GM20431 (cell line): ENCODE data around the gene KCNK5.

Source experiments
- in situ Hi-C: fragments of 300-500 bp; cut with MseI, MboI; formaldehyde crosslinking; loops from one replicate; pipeline ENCODE4 v1.15.0; 2020; ENCODE audit warnings: low sequenced_read_pairs; ENCODE audit not compliant: unreplicated experiment

The KCNK5 gene

DNA sequence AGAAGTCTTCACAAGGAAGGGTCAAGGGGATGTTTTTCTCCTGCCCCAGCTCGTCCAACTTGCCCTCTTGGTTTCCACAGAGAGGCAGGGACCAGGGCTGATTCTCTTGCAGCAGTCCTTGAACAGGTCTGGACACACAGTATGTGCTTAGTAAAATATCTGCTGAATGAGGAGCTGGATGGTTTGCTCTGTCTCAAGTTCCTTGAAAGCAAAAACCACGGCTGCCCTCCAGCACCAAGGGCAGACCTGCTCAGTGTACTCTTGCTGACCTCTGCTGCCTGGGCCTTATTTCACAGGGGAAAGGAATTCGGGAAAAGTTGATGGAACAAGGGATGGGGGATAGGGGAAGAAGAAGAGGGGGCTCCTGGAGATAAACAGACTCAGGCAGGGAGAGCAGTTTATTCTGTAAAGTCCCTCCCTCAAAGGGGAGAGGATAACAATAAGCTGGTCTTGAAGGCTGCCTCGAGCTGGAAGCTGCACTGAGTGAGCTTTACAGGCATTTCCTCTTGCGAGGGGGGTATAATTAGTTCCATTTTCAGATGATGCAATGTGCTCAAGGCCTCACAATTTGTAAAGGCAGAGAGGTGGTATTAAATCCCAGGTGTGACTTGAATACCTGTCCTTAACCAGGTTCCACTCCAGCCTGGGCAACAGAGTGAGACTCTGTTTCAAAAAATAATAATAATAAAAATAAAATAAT is 10.3 kb downstream of the KCNK5 start:
- in situ Hi-C loops = no loop called here

GRCh38 chr6:39217177-39217864 is 12.0 kb downstream of the KCNK5 start:
- in situ Hi-C loops = no loop called here

GRCh38 chr6:39215640-39216158 is 13.6 kb downstream of the KCNK5 start:
- in situ Hi-C loops = no loop called here

GRCh38 chr6:39214846-39215639 is 14.2 kb downstream of the KCNK5 start:
- in situ Hi-C loops = no loop called here

GRCh38 chr6:39214120-39214813 is 15.0 kb downstream of the KCNK5 start:
- in situ Hi-C loops = no loop called here

GRCh38 chr6:39213195-39213920 is 15.9 kb downstream of the KCNK5 start:
- in situ Hi-C loops = no loop called here

GRCh38 chr6:39211183-39211582 is 18.1 kb downstream of the KCNK5 start:
- in situ Hi-C loops = no loop called here

DNA sequence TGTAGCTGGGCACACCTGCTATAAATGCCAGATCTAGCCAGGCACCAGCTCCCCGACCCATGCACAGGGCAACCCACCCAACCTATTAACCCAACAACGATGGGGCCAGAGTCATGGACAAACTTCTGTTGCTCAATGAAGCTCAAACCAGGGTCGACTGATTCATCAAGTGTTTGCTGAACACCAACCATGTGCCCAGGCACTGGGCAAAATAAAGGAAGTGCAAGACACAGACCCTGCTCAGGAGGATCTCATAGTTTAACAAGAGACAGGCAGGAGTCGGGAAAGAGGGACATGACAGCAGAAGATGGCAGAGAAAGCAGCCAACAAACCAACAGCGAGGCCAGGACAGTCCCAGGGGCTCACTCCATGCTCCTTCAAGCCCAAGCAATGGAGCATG is 18.8 kb downstream of the KCNK5 start:
- in situ Hi-C loops = no loop called here

- in situ Hi-C loops = no loop called here
These were observed 19.4 kb downstream of the KCNK5 start for GRCh38 chr6:39209911-39210310.

DNA sequence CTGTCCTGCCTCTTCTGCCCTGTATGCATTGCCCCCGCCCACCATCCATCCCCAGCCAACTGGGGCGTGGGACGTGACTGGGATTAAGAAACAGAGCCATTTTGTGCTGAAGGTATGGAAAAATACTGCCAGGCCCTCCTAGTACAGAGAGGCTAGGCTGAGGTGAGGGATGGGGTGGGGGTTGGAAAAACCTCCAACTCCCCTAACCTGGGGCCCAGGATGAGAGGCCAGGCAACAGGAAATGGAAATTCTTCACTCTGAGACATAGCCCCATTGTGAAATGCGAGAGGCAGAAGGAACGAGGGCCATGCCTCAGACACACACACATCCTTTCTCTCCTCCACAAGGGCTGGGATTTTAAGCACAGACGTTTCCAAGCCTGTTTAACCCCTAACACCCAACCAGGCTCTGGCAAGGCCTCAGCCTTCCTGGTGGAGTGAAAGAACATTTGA is 19.9 kb downstream of the KCNK5 start:
- in situ Hi-C loops = no loop called here

- in situ Hi-C loops = no loop called here
These were observed 21.0 kb downstream of the KCNK5 start for GRCh38 chr6:39208223-39208739.

DNA sequence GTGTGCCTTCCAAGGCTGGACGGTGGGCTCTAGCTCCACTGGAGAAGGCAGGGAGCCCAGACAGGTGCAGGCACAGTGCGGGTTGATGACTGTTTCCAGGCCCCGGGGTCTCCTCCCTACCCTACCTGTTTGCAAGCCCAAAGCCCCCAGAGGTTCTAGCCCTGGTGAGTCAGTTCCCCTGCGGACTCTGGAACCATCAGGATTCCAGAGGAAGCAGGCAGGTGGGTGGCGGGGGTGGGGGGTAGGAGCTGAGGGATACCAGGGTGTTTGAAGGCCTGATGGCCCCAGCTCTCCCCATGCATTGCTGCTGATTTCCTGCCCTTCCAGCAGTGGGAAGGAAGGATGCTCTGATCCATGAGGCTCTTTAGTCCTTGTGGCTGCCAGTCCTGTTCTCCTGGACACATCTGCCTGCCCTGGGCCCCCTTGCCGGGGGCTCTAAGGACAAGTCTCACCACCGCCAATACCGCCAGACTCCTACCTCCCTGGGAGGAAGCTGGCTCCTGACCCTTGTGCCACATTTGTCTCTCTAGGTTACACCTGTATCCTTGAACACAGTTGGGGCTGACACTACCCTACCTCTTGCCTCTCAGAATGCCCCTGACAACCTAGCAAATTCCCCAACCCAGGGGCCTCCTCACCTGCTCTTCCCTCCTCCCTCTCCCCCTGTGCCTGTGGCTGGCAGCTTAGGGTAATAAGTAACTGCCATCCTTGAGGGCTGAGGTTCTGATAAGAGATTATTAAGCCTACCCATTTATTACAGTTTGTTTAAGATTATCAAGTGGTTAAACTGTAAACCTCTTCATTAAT is 21.7 kb downstream of the KCNK5 start:
- in situ Hi-C loops = no loop called here

DNA sequence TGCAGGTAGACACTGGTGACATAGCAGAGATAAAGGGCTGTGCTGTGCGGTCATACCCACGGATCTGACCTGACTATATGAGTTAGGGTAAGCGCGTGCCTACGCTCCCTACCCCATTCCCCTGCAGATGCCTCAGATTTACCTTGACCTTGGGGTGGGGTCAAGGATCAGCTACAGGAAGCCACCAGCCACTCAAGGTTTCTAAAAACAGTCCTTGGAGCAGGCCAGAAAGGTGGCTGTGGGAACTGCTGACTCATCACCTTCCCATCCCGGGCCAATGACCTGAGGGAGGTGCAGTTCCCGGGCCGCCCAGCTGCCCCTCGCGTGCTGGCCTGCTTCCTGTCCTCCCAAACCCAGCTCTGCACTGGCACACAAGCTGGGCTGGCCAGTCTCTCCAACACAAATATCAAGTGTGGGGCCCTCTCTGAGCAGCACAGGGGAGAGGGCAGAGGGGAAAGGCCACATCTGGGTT is 23.0 kb downstream of the KCNK5 start:
- in situ Hi-C loops = no loop called here

DNA sequence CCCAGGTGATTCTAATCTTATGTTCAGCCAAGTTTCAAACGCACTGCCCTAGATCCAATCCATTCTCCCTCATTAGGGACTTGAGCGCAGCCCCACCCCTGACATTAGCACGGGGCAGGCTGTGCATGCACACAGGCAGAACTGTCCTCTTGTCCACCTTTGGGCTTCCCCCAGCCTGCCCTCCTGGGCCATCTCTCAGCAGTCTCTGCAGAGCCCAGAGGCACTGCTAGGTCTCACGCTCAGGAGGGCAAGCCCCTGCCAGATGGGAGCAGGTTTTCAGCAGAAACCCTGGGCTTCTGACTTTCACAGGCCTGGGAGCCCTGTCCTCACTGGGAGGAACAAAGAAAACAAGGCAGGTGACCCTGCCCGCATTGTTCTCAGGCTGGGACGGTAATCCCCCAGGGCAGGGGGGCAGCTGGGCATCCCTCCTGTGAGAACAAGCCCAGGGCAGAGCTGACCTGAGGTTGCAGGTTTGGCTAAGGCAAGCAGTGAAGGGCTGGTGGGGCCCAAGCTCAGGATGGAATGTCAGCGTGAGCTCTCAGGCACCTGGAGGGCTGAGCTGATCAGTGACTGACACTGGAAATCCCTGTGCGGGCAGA is 24.5 kb downstream of the KCNK5 start:
- in situ Hi-C loops = no loop called here

DNA sequence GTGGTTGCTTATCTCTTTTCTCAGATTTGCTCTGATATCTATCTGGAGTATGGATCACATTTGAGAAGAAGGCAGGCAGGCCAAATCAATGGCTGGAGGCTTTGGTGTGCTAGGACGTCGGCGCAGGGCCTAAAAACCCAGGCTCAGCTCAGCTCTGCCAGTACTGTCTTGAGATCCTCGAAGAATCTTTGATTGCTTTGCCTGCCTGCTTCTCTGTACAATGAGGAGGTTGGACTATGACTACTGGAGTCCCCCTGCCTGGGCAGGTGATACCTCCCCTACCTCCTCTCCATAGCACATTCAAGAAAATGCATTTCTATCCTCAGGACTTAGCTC is 25.1 kb downstream of the KCNK5 start:
- in situ Hi-C loops = no loop called here

DNA sequence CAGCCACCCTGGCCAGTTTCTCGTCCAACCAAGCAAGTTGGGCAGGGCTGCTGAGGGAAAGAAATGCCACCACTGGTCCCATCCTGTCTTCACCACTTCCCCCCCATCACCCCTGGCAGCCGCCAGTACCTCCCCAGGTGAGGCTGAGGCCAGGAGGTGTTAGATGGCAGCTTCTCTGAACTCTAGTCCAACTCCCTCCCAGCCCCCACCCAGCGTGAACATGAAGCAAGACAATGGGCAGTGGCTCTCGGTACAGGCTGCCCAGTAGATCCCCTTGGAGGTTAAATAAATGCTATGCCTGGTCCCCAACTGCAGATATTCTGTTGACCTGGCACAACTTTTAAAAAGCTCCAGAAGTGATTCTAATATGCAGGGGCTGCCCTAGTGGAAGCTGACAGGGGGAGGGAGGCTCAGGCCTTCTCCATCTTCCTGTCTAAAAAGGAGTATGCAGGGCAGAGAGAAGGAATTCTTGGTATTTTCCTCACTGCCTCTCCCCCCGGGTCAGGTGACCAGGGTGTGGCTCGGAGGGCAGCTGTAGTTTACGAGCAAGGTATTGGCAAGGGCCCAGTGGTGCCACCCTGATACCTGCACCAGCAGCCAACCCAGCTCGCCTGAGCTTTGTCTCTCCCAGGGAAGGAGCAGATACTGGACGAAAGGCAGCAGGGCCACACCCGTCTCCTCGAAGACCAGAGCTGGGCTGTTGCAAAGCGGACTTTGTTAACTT is 25.7 kb downstream of the KCNK5 start:
- in situ Hi-C loops = no loop called here

DNA sequence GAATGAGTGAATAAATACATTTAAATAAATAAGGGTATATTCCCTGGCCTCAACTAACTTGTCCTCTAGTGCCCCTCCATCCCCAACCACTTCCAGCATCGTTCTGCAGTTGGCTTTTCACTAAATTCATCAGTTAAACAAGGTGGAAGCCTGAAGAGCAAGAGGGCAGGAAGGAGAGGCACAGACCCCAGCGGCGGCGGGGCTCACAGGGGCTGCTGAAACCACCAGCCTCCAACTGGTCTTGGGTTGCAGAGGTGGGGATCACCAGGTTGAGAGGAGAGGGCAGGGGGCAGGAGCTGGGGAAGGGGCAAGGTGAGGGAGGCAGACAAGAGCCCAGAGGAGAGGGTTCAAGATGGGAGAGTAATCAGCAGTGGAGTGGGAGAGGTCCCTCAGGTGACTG is 27.1 kb downstream of the KCNK5 start:
- in situ Hi-C loops = no loop called here
